ENCODE results near the gene VPS39.
A peak's percentile ranks its signal among the peaks of the same experiment; 100 is the strongest.

The VPS39 gene

GRCh38 chr15:42144841-42145375 lies 63.2 kb downstream of the VPS39 start:
- DNase-seq (ENCODE audit: low read depth): no peak

- DNase-seq (ENCODE audit: low read depth): no peak
Observed at GRCh38 chr15:42143866-42144625, 64.1 kb downstream of the VPS39 start.

GRCh38 chr15:42143356-42143755 lies 64.7 kb downstream of the VPS39 start:
- DNase-seq (ENCODE audit: low read depth): no peak

GRCh38 chr15:42141795-42142667 lies 66.1 kb downstream of the VPS39 start:
- DNase-seq (ENCODE audit: low read depth): no peak

- no peak for DNase-seq (ENCODE audit: low read depth)
Observed at GRCh38 chr15:42141246-42141645, 66.9 kb downstream of the VPS39 start.

- DNase-seq (ENCODE audit: low read depth): no peak
Observed at GRCh38 chr15:42140383-42141070, 67.6 kb downstream of the VPS39 start.

GRCh38 chr15:42139596-42139995 lies 68.5 kb downstream of the VPS39 start:
- DNase-seq (ENCODE audit: low read depth): no peak

- no peak for DNase-seq (ENCODE audit: low read depth)
Observed at GRCh38 chr15:42138968-42139386, 69.1 kb downstream of the VPS39 start.

- DNase-seq (ENCODE audit: low read depth): no peak
Observed at GRCh38 chr15:42138411-42138810, 69.7 kb downstream of the VPS39 start.

- no peak for DNase-seq (ENCODE audit: low read depth)
Observed at GRCh38 chr15:42137461-42138261, 70.4 kb downstream of the VPS39 start.

GRCh38 chr15:42136513-42136912 lies 71.6 kb downstream of the VPS39 start:
- no peak for DNase-seq (ENCODE audit: low read depth)

GRCh38 chr15:42135351-42135750 lies 72.8 kb downstream of the VPS39 start:
- no peak for DNase-seq (ENCODE audit: low read depth)

GRCh38 chr15:42134617-42135245 lies 73.4 kb downstream of the VPS39 start:
- DNase-seq (ENCODE audit: low read depth): no peak

- peak; percentile 12 for DNase-seq (ENCODE audit: low read depth)
Observed at GRCh38 chr15:42133886-42134502, 74.1 kb downstream of the VPS39 start.

- no peak for DNase-seq (ENCODE audit: low read depth)
Observed at GRCh38 chr15:42133356-42133755, 74.7 kb downstream of the VPS39 start.

- DNase-seq (ENCODE audit: low read depth): no peak
Observed at GRCh38 chr15:42131826-42132806, 76.0 kb downstream of the VPS39 start.

GRCh38 chr15:42131006-42131405 lies 77.1 kb downstream of the VPS39 start:
- DNase-seq (ENCODE audit: low read depth): no peak

- DNase-seq (ENCODE audit: low read depth): no peak
Observed at GRCh38 chr15:42130246-42130986, 77.7 kb downstream of the VPS39 start.

- no peak for DNase-seq (ENCODE audit: low read depth)
Observed at GRCh38 chr15:42129364-42129763, 78.7 kb downstream of the VPS39 start.
